Omental fat pad (tissue), 4 donors: ENCODE measurements around the gene C12orf50. TPM values are rescaled to one million over a fixed set of nuclear protein-coding genes. Genes with fewer than 3 reads are reported as not detected.
"Not testable (repeated sequence)": the region's sequence is repeated elsewhere in the genome, so short reads cannot be mapped to it uniquely, and the experiment has no call there.

Experiments used
- ATAC-seq: fragments of 150-250 bp; one replicate; pipeline ENCODE4 v1.9.1; 2016; ENCODE audit warnings: mild to moderate bottlenecking, moderate library complexity; ENCODE audit not compliant: low FRiP score
- DNase-seq: peaks from one replicate; pipeline ENCODE4 v3.0.0-alpha.2; 2019; ENCODE audit warnings: low spot score
- CTCF ChIP-seq, 3 donors: fragments of 450-650 bp; IDR thresholded peaks; one replicate each; pipeline ENCODE4 v1.5.1; 2016 to 2017; ENCODE audit warnings: antibody characterized with exemption in 3 of 3, mild to moderate bottlenecking in 3 of 3, moderate library complexity in 2 of 3
- total RNA-seq, 4 donors: library from RNA; depleted of rRNA; stranded (reverse); fragments of >200 nt; gene quantifications; one replicate each; pipeline ENCODE4 v1.1.0, GENCODE V29; 2016

The C12orf50 gene
- total RNA-seq, 4 donors from 2014 or later = 0.65 TPM; not detected in 3

GRCh38 chr12:87960566-87960965 lies 68.6 kb downstream of the C12orf50 start:
- ATAC-seq (no peak), DNase-seq (no peak)
- no peak for TF ChIP-seq CTCF (IDR thresholded peaks at IDR 0.05)

- DNase-seq, ATAC-seq: not testable (repeated sequence)
Observed at GRCh38 chr12:87954028-87954427, 75.2 kb downstream of the C12orf50 start.

GRCh38 chr12:87953256-87953860 lies 75.8 kb downstream of the C12orf50 start:
- no peak for TF ChIP-seq CTCF (IDR thresholded peaks at IDR 0.05)
- no peak for ATAC-seq
- DNase-seq = no peak

- TF ChIP-seq CTCF (IDR thresholded peaks at IDR 0.05) = no peak
- ATAC-seq (no peak), DNase-seq (no peak)
Observed at GRCh38 chr12:87952850-87953249, 76.4 kb downstream of the C12orf50 start.

- ATAC-seq = no peak
- TF ChIP-seq CTCF (IDR thresholded peaks at IDR 0.05) = no peak
Observed at GRCh38 chr12:87952223-87952622, 77.0 kb downstream of the C12orf50 start.

GRCh38 chr12:87943762-87944161 lies 85.4 kb downstream of the C12orf50 start:
- no peak for DNase-seq
- no peak for ATAC-seq
- TF ChIP-seq CTCF (IDR thresholded peaks at IDR 0.05) = no peak

More at GRCh38 chr12:87952223-87952622, 77.0 kb downstream of the C12orf50 start:
- no peak for DNase-seq

GRCh38 chr12:87943023-87943422 lies 86.2 kb downstream of the C12orf50 start:
- DNase-seq (no peak), ATAC-seq (no peak)
- TF ChIP-seq CTCF (IDR thresholded peaks at IDR 0.05) = no peak
